GM21619 (cell line): ENCODE results near the gene TBC1D12.
A peak's percentile ranks its signal among the peaks of the same experiment; 100 is the strongest.
"Not testable (repeated sequence)": the region's sequence is repeated elsewhere in the genome, so short reads cannot be mapped to it uniquely, and the experiment has no call there.

Source experiments
- ATAC-seq: cut with Tn5 transposase; IDR thresholded peaks from one replicate; pipeline ENCODE4 v1.9.1; 2021; ENCODE audit not compliant: unreplicated experiment

Gene TBC1D12

GRCh38 chr10:94533027-94533426, 130.7 kb downstream of the TBC1D12 start:
- ATAC-seq: no peak

- not testable (repeated sequence) for ATAC-seq
Measured at GRCh38 chr10:94542282-94542681, 139.9 kb downstream of the TBC1D12 start.

GRCh38 chr10:94545391-94546048, 143.2 kb downstream of the TBC1D12 start, which contains the start of gene HELLS:
HELLS (plus strand) TSS chr10:94545788; CDS start chr10:94545922, 134 bp downstream.
- ATAC-seq: peak; percentile 71

DNA sequence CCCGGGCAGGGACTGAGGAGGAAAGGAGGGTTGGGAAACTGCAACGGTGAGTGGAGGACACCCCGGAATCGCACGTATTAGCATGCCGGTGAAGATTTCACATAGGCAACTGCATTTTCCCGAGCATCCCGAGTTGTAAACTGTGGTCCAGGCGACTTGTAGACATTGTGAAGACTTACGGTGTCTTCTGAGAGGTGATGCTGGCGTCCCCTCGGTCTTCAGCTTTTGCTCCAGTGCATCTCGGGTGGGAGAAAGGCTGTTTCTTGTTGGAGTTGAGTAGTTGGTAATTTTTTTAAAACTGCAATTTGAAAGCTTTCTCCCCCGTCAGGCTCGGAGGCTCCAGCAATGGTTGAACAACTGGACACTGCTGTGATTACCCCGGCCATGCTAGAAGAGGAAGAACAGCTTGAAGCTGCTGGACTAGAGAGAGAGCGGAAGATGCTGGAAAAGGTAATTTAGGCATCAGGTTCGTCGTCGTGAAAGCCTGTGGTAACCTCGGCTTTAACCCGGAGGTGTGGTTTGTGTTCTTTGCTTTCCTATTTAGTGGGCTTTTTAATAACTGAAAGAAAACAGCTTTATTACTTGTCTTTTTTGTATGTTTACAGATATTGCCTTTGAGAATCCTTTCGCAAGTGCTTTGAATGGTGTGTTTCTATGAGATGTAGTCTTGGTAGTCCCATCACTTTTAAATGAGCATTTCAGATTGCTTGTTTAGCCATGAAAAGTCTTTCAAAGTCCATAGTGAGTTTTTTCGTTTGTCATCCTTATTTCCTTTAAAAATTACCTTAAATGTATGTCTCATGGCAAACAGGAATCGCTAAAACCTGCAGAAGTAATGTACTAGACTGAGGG, 143.9 kb downstream of the TBC1D12 start:
- no peak for ATAC-seq

- no peak for ATAC-seq
Measured at GRCh38 chr10:94546901-94547185, 144.5 kb downstream of the TBC1D12 start.

DNA sequence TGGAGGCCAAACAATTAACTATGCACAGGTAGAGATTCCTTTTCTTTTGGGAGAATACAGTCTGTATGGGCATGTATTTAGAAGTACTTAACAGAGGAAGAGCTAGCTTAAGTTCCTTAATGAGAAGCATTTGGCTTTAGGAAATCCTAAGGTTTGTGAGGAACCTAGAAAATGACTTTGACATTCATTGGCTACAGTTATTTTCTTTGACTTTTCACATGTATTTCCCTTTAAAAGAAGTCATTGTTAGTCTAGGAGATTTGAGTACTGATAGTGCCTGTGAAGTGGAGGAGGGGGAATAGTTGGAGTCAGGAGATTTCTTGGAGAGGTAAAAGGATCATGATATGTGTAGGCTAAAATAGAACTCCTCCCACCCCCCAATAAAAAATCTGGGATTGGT, 146.9 kb downstream of the TBC1D12 start:
- no peak for ATAC-seq

- ATAC-seq: not testable (repeated sequence)
Measured at GRCh38 chr10:94567714-94568307, 165.5 kb downstream of the TBC1D12 start.

DNA sequence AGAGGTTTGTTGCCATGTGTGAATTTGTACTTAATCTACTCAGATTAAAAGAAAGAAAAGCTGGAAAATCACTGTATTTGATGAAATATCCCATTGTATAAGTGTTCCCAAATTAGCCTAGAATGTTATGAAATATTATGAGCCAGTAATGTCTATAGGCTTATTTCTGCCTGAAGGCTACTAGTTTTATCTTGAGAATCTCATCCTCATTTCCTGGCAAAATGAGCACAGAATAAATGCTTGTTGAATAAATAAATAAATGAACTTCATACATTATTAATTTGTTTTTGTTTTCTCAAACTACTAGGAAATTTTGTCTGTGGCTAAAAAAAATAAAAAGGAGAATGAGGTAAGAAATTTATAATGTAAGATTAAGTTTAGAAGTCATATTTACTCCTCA, 168.7 kb downstream of the TBC1D12 start:
- ATAC-seq: no peak

DNA sequence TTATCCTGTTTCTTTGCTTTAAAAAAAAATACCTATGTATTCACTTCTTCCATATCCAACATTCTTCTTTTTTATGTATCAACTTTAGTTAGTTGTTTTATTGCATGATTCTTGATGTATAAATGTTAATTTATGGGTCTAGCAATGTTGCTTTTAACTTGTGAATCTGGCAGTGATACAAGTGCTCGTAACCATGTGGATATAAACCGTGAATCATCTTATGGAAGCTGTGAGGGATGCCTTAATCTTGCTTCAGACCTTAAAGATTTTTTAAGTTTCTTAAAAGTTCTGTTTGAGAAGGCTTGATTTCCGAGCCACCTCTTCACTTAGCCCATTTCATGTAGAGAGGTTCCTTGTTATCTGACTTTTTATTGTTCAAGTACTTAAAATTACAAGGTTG, 169.2 kb downstream of the TBC1D12 start:
- no peak for ATAC-seq

GRCh38 chr10:94578790-94579189, 176.4 kb downstream of the TBC1D12 start:
- no peak for ATAC-seq

DNA sequence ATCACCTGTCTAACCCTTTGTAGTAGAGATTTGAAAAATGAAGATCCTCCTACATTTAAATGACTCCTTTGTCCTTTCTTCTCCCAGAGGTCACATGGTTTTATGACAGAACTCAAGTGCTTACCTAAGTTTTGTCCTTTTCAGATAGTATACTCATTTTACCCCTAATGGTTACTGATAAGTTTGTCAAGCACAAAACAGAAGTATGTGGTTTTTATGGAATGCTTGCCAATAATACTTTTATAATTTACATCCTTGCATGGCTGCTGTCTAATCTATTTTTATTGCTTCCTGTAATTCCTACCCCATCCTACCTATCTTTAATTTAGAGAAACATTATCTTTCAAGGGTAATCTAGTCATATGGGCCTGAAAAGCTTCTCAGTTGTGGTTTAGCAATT, 180.8 kb downstream of the TBC1D12 start:
- no peak for ATAC-seq
